Tibial nerve (tissue), 4 donors: ENCODE data around the gene ERV3-1. TPM values are rescaled to one million over a fixed set of nuclear protein-coding genes. Genes with fewer than 3 reads are reported as not detected.
"Not testable (repeated sequence)": the region's sequence is repeated elsewhere in the genome, so short reads cannot be mapped to it uniquely, and the experiment has no call there.

ENCODE experiments used
- DNase-seq, 2 donors: peaks; one replicate each; pipeline ENCODE4 v3.0.0-alpha.2; 2019; ENCODE audit warnings: low spot score in 2 of 2
- H3K27ac ChIP-seq, 4 donors: fragments of 200-600 bp; sonication (generic) in 3 of 4; one replicate each; pipeline ENCODE4 v1.5.1; 2017 to 2019; ENCODE audit warnings: mild to moderate bottlenecking in 1 of 4
- H3K27me3 ChIP-seq, 2 donors: fragments of 200-600 bp; sonication (generic) in 1 of 2; one replicate each; pipeline versions ENCODE4 v1.5.1 to v1.6.0; 2017 to 2019
- H3K36me3 ChIP-seq, 3 donors: fragments of 200-600 bp; sonication (generic); one replicate each; pipeline ENCODE4 v1.5.1; 2018 to 2019
- H3K4me1 ChIP-seq, 4 donors: fragments of 200-600 bp; sonication (generic) in 3 of 4; one replicate each; pipeline ENCODE4 v1.5.1; 2017 to 2019
- H3K4me3 ChIP-seq, 4 donors: fragments of 200-600 bp; sonication (generic) in 3 of 4; one replicate each; pipeline ENCODE4 v1.5.1; 2017 to 2019; ENCODE audit warnings: mild to moderate bottlenecking in 1 of 4, moderate library complexity in 1 of 4
- H3K9me3 ChIP-seq, 4 donors: fragments of 200-600 bp; sonication (generic) in 3 of 4; one replicate each; pipeline ENCODE4 v1.5.1; 2017 to 2019
- CTCF ChIP-seq, 5 experiments: fragments of 200-600 bp in 3 of 5; fragments of 450-650 bp in 2 of 5; sonication (generic) in 3 of 5; IDR thresholded peaks; one replicate each; pipeline ENCODE4 v1.5.1; 2016 to 2019; ENCODE audit warnings: antibody characterized with exemption in 5 of 5, mild to moderate bottlenecking in 3 of 5, moderate library complexity in 2 of 5
- EP300 ChIP-seq, 2 donors: sonication (generic); formaldehyde crosslinking; IDR thresholded peaks; one replicate each; pipeline ENCODE4 v1.6.1; 2017; ENCODE audit warnings: antibody characterized with exemption in 2 of 2, mild to moderate bottlenecking in 1 of 2
- POLR2A ChIP-seq, 2 donors: fragments of 450-650 bp; IDR thresholded peaks; one replicate each; pipeline ENCODE4 v1.6.1; 2017; ENCODE audit warnings: antibody characterized with exemption in 2 of 2, mild to moderate bottlenecking in 2 of 2, moderate library complexity in 2 of 2
- WGBS, 2 donors: methylation state at CpG; one replicate each; pipeline ENCODE4 v1.1.5; 2018; 5-methylcytosine and 5-hydroxymethylcytosine counted together
- small RNA-seq: library from RNA; depleted of rRNA; stranded (forward); fragments of <200 nt; gene quantifications from one replicate; pipeline ENCODE3, GENCODE V24; 2016
- total RNA-seq, 4 donors: library from RNA; depleted of rRNA; stranded (reverse); fragments of >200 nt; gene quantifications; one replicate each; pipeline ENCODE4 v1.1.0, GENCODE V29; 2016

The ERV3-1 gene
- total RNA-seq, 4 donors from 2014 or later: 19.2 to 33.9 (median 19.7) TPM

- peaks cover 0 to 36% of the 10 kb centered on the region in 2 donors for H3K27me3 ChIP-seq
- H3K9me3 ChIP-seq: no peaks in the 10 kb centered on the region
- no peak for DNase-seq
- H3K36me3 ChIP-seq: no peaks in the 10 kb centered on the region
- H3K27ac ChIP-seq: no peak overlapping the region
- 47 to 50% methylated on average over 2 of the region's 2 CpGs for WGBS, 2 donors
- TF ChIP-seq CTCF (IDR thresholded peaks at IDR 0.05) (no peak), EP300 (IDR thresholded peaks at IDR 0.05) (no peak), POLR2A (IDR thresholded peaks at IDR 0.05) (no peak)
- H3K4me3 ChIP-seq: no peak overlapping the region
- peaks cover 0 to 12% (median 9%) of the 10 kb centered on the region in 4 donors for H3K4me1 ChIP-seq
These were observed 60.8 kb downstream of the ERV3-1 start for GRCh38 chr7:64945503-64946175.

DNA sequence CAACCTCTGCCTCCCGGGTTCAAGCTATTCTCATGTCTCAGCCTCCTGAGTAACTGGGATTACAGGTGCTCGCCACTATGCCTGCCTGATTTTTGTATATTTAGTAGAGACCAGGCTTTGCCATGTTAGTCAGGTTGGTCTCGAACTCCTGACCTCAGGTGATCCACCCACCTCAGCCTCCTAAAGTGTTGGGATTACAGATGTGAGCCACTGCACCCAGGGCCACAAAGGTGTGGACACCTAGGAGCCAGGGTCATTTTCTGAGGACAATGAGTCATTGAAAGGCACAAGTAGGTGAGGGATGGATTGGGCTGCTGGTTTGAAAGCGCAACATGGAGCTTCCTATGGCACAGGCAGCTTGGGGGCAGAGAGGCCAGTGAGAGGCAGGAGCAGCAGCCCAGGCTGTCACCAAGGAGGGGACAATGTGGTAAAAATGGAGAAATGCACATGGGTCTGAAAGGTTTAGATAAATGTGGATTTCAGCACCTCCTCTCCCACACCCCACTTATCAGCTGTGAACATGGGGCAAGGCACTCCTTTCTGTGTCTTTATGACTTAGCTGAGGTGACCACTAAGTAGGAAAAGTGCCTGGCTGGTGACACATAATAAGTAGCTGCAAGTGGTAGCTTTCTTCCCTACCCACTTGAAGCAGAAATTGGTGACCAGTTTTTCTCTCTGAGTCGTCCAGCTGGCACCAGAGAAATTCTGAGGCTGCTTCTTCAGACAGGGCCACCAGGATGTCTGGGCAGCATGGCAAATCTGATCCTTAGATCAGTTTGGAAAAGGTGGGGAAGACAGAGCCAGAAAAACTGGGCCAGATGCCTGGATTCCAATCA lies 61.6 kb downstream of the ERV3-1 start:
- H3K9me3 ChIP-seq, H3K27ac ChIP-seq, DNase-seq, H3K36me3 ChIP-seq, H3K4me3 ChIP-seq: not testable (repeated sequence)
- Histone ChIP-seq H3K27me3 (peaks cover 0 to 36% of the 10 kb centered on the region in 2 donors), H3K4me1 (peaks cover 0 to 12% (median 9%) of the 10 kb centered on the region in 4 donors)
- WGBS, 2 donors: 83 to 86% methylated on average over 5 of the region's 5 CpGs

Small RNA genes within 50 kb of the gene (small RNA-seq; reads per million reads assigned to genes)
- not detected for gene RNU6-1229P

Other genes starting within 250 kb of the ERV3-1 start
- gene ZNF138, start 212.3 kb downstream of the ERV3-1 start, total RNA-seq: 10 to 100 TPM in 3 of 4 donors, 1 to 10 TPM in 1; 9.9 to 14.7 (median 13.3) TPM
- 10 to 100 TPM in 3 of 4 donors, 1 to 10 TPM in 1; 3.0 to 19.8 (median 13.2) TPM for gene ZNF273, start 103.4 kb downstream of the ERV3-1 start, total RNA-seq
- 10 to 100 TPM; 15.1 to 22.2 (median 15.4) TPM for gene ZNF117, start 15.7 kb downstream of the ERV3-1 start, total RNA-seq